Astrocyte (in vitro differentiated cells and primary cell): ENCODE measurements around the gene FUT8. TPM values are rescaled to one million over a fixed set of nuclear protein-coding genes. Genes with fewer than 3 reads are reported as not detected.

Experiments
- DNase-seq: peaks from one replicate; pipeline ENCODE4 v3.0.0-alpha.2; 2010; ENCODE audit warnings: low read depth
- FAIRE-seq: peaks from 2 replicates; lab custom pipeline; 2011; peaks lifted over from hg19 to GRCh38; lab: Jason Lieb, UNC
- H2AFZ ChIP-seq: 2 replicates; pipeline ENCODE4 v1.6.0; 2012; ENCODE audit warnings: low read depth, low read length, inconsistent platforms
- H3K27ac ChIP-seq: 2 replicates; pipeline ENCODE4 v1.5.1; 2011; ENCODE audit warnings: low read depth, low read length, inconsistent platforms
- H3K27me3 ChIP-seq: 2 replicates; pipeline ENCODE4 v1.6.0; 2011; ENCODE audit warnings: low read length, inconsistent platforms; ENCODE audit not compliant: insufficient read depth
- H3K36me3 ChIP-seq: 2 replicates; pipeline ENCODE4 v1.5.1; 2011; ENCODE audit warnings: low read length, inconsistent platforms; ENCODE audit not compliant: insufficient read depth
- H3K4me1 ChIP-seq: 2 replicates; pipeline ENCODE4 v1.5.1; 2011; ENCODE audit warnings: low read length, inconsistent platforms; ENCODE audit not compliant: insufficient read depth
- H3K4me2 ChIP-seq: 2 replicates; pipeline ENCODE4 v1.6.0; 2012; ENCODE audit warnings: low read length, inconsistent platforms
- H3K4me3 ChIP-seq: 2 replicates; pipeline ENCODE4 v1.5.1; 2011; ENCODE audit warnings: low read depth, mild to moderate bottlenecking, low read length, inconsistent platforms; ENCODE audit not compliant: insufficient read depth
- H3K79me2 ChIP-seq: 2 replicates; pipeline ENCODE4 v1.6.0; 2012; ENCODE audit warnings: mild to moderate bottlenecking, low read length, inconsistent platforms; ENCODE audit not compliant: insufficient read depth
- H3K9ac ChIP-seq: 2 replicates; pipeline ENCODE4 v1.6.0; 2012; ENCODE audit warnings: mild to moderate bottlenecking, low read length, inconsistent platforms
- H3K9me3 ChIP-seq: 2 replicates; pipeline ENCODE4 v1.5.1; 2012; ENCODE audit warnings: low read depth, mild to moderate bottlenecking, low read length, inconsistent platforms; ENCODE audit not compliant: insufficient read depth
- H4K20me1 ChIP-seq: 2 replicates; pipeline ENCODE4 v1.6.0; 2012; ENCODE audit warnings: low read length, inconsistent platforms; ENCODE audit not compliant: insufficient read depth
- H3K27ac Mint-ChIP-seq: one replicate; pipeline ENCODE4 v1.8.0; 2021; ENCODE audit warnings: mild to moderate bottlenecking, mixed read lengths; ENCODE audit not compliant: unreplicated experiment
- H3K27me3 Mint-ChIP-seq: one replicate; pipeline ENCODE4 v1.8.0; 2021; ENCODE audit warnings: low read depth, mixed read lengths; ENCODE audit not compliant: unreplicated experiment
- H3K36me3 Mint-ChIP-seq: one replicate; pipeline ENCODE4 v1.8.0; 2021; ENCODE audit warnings: low read depth, mixed read lengths; ENCODE audit not compliant: unreplicated experiment
- H3K4me1 Mint-ChIP-seq: one replicate; pipeline ENCODE4 v1.8.0; 2021; ENCODE audit warnings: low read depth, mixed read lengths; ENCODE audit not compliant: unreplicated experiment
- H3K4me3 Mint-ChIP-seq: one replicate; pipeline ENCODE4 v1.8.0; 2021; ENCODE audit warnings: mild to moderate bottlenecking, moderate library complexity, mixed read lengths; ENCODE audit not compliant: unreplicated experiment
- H3K9me3 Mint-ChIP-seq: one replicate; pipeline ENCODE4 v1.8.0; 2021; ENCODE audit warnings: mild to moderate bottlenecking, mixed read lengths; ENCODE audit not compliant: unreplicated experiment
- EZH2 ChIP-seq: IDR thresholded peaks from 2 replicates; pipeline ENCODE4 v1.6.1; 2012; ENCODE audit warnings: mild to moderate bottlenecking, low read length, inconsistent platforms; ENCODE audit not compliant: insufficient read depth
- total RNA-seq: library from RNA; stranded (reverse); gene quantifications from 2 replicates; pipeline ENCODE4 v1.2.1, GENCODE V29; 2021
- TF ChIP-seq, protein P1 (sequence below): IDR thresholded peaks from 2 replicates; pipeline ENCODE4 v1.5.1; 2011; ENCODE audit warnings: low read depth, mild to moderate bottlenecking, inconsistent platforms, low read length, moderate library complexity; ENCODE audit not compliant: insufficient read depth

The FUT8 gene
- total RNA-seq, 1 donor from 2014 or later: 52.7 TPM

DNA sequence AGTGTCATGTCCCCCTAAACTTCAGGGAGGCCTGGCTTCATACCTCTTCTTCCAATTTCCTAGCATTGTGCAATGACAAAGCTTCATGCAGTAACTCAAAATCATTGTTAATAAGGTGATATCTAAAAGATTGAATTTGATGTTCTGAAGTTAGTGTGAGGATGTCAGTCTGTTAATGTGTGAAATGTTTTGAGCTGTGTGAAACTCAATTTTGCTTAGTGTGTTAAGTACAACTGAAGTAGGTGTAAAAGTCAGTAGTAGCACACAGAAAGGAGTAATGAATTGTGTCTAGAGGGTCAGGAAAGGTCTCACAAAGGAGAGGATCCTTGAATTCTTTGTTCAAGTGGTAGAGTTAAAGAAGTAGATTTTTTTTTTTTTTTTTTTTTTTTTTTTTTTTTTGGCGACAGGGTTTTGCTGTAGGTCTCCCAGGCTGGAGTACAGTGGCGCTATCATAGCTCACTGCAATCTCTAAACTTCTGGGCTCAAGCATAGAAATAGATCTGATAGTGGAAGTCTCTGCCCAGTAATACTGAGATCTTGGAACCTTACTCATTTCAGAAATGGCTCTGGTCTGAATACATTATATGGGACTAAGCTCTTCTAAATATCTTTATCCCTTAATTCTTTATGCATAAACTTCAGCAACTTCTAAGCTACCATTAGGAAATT is 63.9 kb downstream of the FUT8 start:
- no peaks in the 10 kb centered on the region for H3K36me3 ChIP-seq
- Mint-ChIP-seq H3K27ac (no peak overlapping the region), H3K4me1 (peaks cover 30% of the 10 kb centered on the region), H3K9me3 (no peaks in the 10 kb centered on the region), H3K27me3 (no peaks in the 10 kb centered on the region), H3K4me3 (no peak overlapping the region), H3K36me3 (no peaks in the 10 kb centered on the region)
- H3K4me1 ChIP-seq: peaks cover 15% of the 10 kb centered on the region
- no peak overlapping the region for H3K4me2 ChIP-seq
- DNase-seq (no peak), FAIRE-seq (no peak)
- H3K4me3 ChIP-seq: no peak overlapping the region
- TF ChIP-seq, protein P1, sequence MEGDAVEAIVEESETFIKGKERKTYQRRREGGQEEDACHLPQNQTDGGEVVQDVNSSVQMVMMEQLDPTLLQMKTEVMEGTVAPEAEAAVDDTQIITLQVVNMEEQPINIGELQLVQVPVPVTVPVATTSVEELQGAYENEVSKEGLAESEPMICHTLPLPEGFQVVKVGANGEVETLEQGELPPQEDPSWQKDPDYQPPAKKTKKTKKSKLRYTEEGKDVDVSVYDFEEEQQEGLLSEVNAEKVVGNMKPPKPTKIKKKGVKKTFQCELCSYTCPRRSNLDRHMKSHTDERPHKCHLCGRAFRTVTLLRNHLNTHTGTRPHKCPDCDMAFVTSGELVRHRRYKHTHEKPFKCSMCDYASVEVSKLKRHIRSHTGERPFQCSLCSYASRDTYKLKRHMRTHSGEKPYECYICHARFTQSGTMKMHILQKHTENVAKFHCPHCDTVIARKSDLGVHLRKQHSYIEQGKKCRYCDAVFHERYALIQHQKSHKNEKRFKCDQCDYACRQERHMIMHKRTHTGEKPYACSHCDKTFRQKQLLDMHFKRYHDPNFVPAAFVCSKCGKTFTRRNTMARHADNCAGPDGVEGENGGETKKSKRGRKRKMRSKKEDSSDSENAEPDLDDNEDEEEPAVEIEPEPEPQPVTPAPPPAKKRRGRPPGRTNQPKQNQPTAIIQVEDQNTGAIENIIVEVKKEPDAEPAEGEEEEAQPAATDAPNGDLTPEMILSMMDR: no peak
- no peak for TF ChIP-seq EZH2
- H3K27ac ChIP-seq: no peak overlapping the region
- H3K9ac ChIP-seq: no peak overlapping the region
- no peaks in the 10 kb centered on the region for H3K27me3 ChIP-seq
- H4K20me1 ChIP-seq: peaks cover 17% of the 10 kb centered on the region
- H3K9me3 ChIP-seq: no peaks in the 10 kb centered on the region
- H3K79me2 ChIP-seq: peaks cover 80% of the 10 kb centered on the region
- H2AFZ ChIP-seq: no peak overlapping the region

DNA sequence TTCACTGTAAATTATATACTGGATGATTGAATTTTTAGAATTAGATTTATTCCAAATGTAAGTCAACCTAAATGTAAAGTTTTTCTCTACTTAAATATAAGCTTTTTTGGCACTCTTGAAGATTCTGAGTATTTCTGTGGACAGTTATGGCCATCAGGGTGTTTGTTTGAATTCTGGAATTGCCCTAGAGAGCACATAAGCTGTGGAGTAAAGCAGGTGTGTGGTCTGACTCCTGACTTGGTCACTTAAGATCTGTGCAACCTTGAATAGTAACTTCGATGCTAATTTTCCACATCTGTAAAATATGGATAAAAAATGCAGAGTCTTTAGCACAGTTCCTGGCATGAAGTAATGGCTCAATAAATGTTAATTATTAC is 64.4 kb downstream of the FUT8 start:
- H3K9ac ChIP-seq: no peak overlapping the region
- H3K9me3 ChIP-seq: no peaks in the 10 kb centered on the region
- peaks cover 15% of the 10 kb centered on the region for H3K4me1 ChIP-seq
- FAIRE-seq (no peak), DNase-seq (no peak)
- Mint-ChIP-seq H3K36me3 (no peaks in the 10 kb centered on the region), H3K9me3 (no peaks in the 10 kb centered on the region), H3K27ac (no peak overlapping the region), H3K27me3 (no peaks in the 10 kb centered on the region), H3K4me3 (no peak overlapping the region), H3K4me1 (peaks cover 25% of the 10 kb centered on the region)
- no peaks in the 10 kb centered on the region for H3K27me3 ChIP-seq
- H4K20me1 ChIP-seq: peaks cover 12% of the 10 kb centered on the region
- no peak overlapping the region for H3K4me2 ChIP-seq
- H2AFZ ChIP-seq: no peak overlapping the region
- peaks cover 80% of the 10 kb centered on the region for H3K79me2 ChIP-seq
- TF ChIP-seq EZH2: no peak
- no peak overlapping the region for H3K4me3 ChIP-seq
- no peak overlapping the region for H3K27ac ChIP-seq
- H3K36me3 ChIP-seq: no peaks in the 10 kb centered on the region

DNA sequence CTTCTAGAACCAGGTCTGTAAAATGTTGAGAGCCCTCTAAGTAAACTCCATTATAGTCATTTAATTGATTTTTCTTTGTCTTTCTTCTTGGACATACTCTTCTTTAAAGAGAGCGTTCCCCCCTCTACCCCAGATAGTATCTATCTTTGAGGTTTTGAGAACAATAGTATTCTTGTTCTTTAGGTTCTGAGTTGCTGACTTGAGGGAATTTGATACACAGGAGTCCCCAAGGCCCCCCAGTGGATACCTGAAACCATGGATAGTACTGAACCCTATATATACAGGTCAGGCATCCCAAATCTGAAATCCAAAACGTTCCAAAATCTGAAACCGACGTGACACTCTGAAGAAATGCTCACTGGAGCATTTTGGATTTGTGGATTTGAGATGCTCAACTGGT is 65.5 kb downstream of the FUT8 start:
- Mint-ChIP-seq H3K36me3 (no peaks in the 10 kb centered on the region), H3K4me1 (peaks cover 25% of the 10 kb centered on the region), H3K27ac (no peak overlapping the region), H3K4me3 (no peak overlapping the region), H3K9me3 (no peaks in the 10 kb centered on the region), H3K27me3 (no peaks in the 10 kb centered on the region)
- Histone ChIP-seq H3K79me2 (peaks cover 80% of the 10 kb centered on the region), H3K4me1 (peaks cover 15% of the 10 kb centered on the region), H3K36me3 (no peaks in the 10 kb centered on the region), H3K27ac (peak overlapping the region; percentile 32), H3K4me2 (peak overlapping the region; percentile 44), H4K20me1 (peaks cover 12% of the 10 kb centered on the region), H3K27me3 (no peaks in the 10 kb centered on the region), H3K9ac (peak overlapping the region; percentile 18), H2AFZ (no peak overlapping the region), H3K4me3 (peak overlapping the region; percentile 5), H3K9me3 (no peaks in the 10 kb centered on the region)
- FAIRE-seq: no peak
- no peak for TF ChIP-seq EZH2
- TF ChIP-seq, protein P1: no peak
- DNase-seq: no peak
